ENCODE results near the gene CLDN1. TPM values are rescaled to one million over a fixed set of nuclear protein-coding genes. Genes with fewer than 3 reads are reported as not detected.

The CLDN1 gene
- total and polyA plus RNA-seq, 2 of the 13 experiments (the other 11 are each of a cell fraction or from before 2014, with no cell fraction given): 42.7 to 51.6 TPM

DNA sequence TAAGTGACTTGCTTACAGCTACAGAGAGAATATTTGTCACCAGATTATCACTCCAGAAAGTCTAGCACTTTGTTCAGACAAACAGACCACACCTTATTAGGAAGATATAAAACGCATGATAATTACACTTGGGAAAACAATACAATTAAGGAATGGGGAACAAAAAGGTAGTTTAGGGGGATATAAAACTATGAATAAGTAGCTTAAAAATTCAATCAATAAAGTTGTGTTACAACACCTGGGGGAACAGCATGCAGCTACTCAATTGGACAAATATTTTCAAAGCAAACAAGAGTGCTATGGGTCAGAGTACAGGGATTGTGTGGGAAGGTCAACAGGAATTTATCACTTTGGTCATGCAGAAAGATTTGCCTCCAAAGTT, 15.1 kb downstream of the CLDN1 start (continued):
- no peak for TF ChIP-seq ZNF710 (CRISPR knock-in tag; IDR thresholded peaks at IDR 0.05; ENCODE audit: borderline replicate concordance)
- TF ChIP-seq ZNF512B (CRISPR knock-in tag; IDR thresholded peaks at IDR 0.05; ENCODE audit: borderline replicate concordance): no peak
- TF ChIP-seq THAP11 (CRISPR knock-in tag; IDR thresholded peaks at IDR 0.05): peak; percentile 61; the same call in 1 of the 2 replicates
- TF ChIP-seq ZNF44 (CRISPR knock-in tag; IDR thresholded peaks at IDR 0.05): no peak
- TF ChIP-seq ZNF143 (CRISPR knock-in tag; IDR thresholded peaks at IDR 0.05): no peak
- TF ChIP-seq, protein P1, sequence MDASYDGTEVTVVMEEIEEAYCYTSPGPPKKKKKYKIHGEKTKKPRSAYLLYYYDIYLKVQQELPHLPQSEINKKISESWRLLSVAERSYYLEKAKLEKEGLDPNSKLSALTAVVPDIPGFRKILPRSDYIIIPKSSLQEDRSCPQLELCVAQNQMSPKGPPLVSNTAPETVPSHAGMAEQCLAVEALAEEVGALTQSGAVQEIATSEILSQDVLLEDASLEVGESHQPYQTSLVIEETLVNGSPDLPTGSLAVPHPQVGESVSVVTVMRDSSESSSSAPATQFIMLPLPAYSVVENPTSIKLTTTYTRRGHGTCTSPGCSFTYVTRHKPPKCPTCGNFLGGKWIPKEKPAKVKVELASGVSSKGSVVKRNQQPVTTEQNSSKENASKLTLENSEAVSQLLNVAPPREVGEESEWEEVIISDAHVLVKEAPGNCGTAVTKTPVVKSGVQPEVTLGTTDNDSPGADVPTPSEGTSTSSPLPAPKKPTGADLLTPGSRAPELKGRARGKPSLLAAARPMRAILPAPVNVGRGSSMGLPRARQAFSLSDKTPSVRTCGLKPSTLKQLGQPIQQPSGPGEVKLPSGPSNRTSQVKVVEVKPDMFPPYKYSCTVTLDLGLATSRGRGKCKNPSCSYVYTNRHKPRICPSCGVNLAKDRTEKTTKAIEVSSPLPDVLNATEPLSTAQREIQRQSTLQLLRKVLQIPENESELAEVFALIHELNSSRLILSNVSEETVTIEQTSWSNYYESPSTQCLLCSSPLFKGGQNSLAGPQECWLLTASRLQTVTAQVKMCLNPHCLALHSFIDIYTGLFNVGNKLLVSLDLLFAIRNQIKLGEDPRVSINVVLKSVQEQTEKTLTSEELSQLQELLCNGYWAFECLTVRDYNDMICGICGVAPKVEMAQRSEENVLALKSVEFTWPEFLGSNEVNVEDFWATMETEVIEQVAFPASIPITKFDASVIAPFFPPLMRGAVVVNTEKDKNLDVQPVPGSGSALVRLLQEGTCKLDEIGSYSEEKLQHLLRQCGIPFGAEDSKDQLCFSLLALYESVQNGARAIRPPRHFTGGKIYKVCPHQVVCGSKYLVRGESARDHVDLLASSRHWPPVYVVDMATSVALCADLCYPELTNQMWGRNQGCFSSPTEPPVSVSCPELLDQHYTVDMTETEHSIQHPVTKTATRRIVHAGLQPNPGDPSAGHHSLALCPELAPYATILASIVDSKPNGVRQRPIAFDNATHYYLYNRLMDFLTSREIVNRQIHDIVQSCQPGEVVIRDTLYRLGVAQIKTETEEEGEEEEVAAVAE (CRISPR knock-in tag; IDR thresholded peaks at IDR 0.05; ENCODE audit: borderline replicate concordance): peak; percentile 92
- TF ChIP-seq ZNF580 (CRISPR knock-in tag; IDR thresholded peaks at IDR 0.05; ENCODE audit: borderline replicate concordance, low read depth): no peak
- no peak for TF ChIP-seq ZNF383 (CRISPR knock-in tag; IDR thresholded peaks at IDR 0.05; ENCODE audit: borderline replicate concordance)
- no peak for TF ChIP-seq RBM39 (IDR thresholded peaks at IDR 0.05; ENCODE audit: low read depth, low read length, poor library complexity, severe bottlenecking)
- peak; percentile 29 for TF ChIP-seq TBL1XR1 (IDR thresholded peaks at IDR 0.05; ENCODE audit: borderline replicate concordance, low read length, partially characterized antibody)
- no peak for TF ChIP-seq RFX5 (IDR thresholded peaks at IDR 0.05; ENCODE audit: low read depth, low read length)
- no peak; the same call in 1 of the 2 replicates for TF ChIP-seq NKX3-1 (CRISPR knock-in tag; IDR thresholded peaks at IDR 0.05)
- no peak for TF ChIP-seq SIN3B (IDR thresholded peaks at IDR 0.05; ENCODE audit: low read length)
- TF ChIP-seq BCL6 (CRISPR knock-in tag; IDR thresholded peaks at IDR 0.05): peak; percentile 87
- no peak for TF ChIP-seq MBNL3 (CRISPR knock-in tag; conservative IDR thresholded peaks at IDR 0.05)
- peak; percentile 49; the same call in 1 of the 2 replicates for TF ChIP-seq BRF2 (CRISPR knock-in tag; IDR thresholded peaks at IDR 0.05)
- TF ChIP-seq ZKSCAN8 (CRISPR knock-in tag; IDR thresholded peaks at IDR 0.05; ENCODE audit: borderline replicate concordance): no peak
- TF ChIP-seq ZSCAN22 (CRISPR knock-in tag; IDR thresholded peaks at IDR 0.05): no peak
- TF ChIP-seq FOXP1 (IDR thresholded peaks at IDR 0.05): peak; percentile 40; the same call in 1 of the 2 replicates
- peak; percentile 93 for TF ChIP-seq FOXP1 (CRISPR knock-in tag; IDR thresholded peaks at IDR 0.05)
- no peak for TF ChIP-seq ZNF484 (CRISPR knock-in tag; IDR thresholded peaks at IDR 0.05; ENCODE audit: borderline replicate concordance, low read depth)
